Panc1 (cell line): Measurements from ENCODE around the gene MAGEF1. TPM values are rescaled to one million over a fixed set of nuclear protein-coding genes. Genes with fewer than 3 reads are reported as not detected.

Experiments used
- ATAC-seq: fragments of 200-7000 bp; cut with Tn5 transposase; 2 replicates; pipeline ENCODE4 v1.9.1; 2020; ENCODE audit warnings: mild to moderate bottlenecking, moderate library complexity
- BruUV-seq: library from RNA; stranded (reverse); fragments of 400-500 nt; replicated peaks from 2 replicates; lab custom pipeline; 2021; lab: Mats Ljungman, UMichigan
- CTCF ChIA-PET: fragments of 300-600 bp; sonication (Branson Sonifier 250); formaldehyde crosslinking; loops from one replicate; lab custom pipeline; 2022; ENCODE audit warnings: antibody characterized with exemption; lab: Charles Lee
- POLR2A ChIA-PET: fragments of 300-600 bp; sonication (Branson Sonifier 250); formaldehyde crosslinking; loops from one replicate; lab custom pipeline; 2022; ENCODE audit warnings: antibody characterized with exemption; lab: Charles Lee
- DNase-seq: peaks from one replicate; pipeline ENCODE4 v3.0.0-alpha.2; 2010; ENCODE audit warnings: low read depth, low spot score
- H3K27ac ChIP-seq: 2 replicates; pipeline ENCODE4 v1.5.1; 2011; ENCODE audit warnings: mild to moderate bottlenecking, low read length, inconsistent platforms
- H3K27me3 ChIP-seq: fragments of 200-500 bp; sonication (Bioruptor generic); 2 replicates; pipeline ENCODE4 v1.6.0; 2014; ENCODE audit warnings: low read length, inconsistent platforms; ENCODE audit not compliant: control insufficient read depth, insufficient read depth
- H3K36me3 ChIP-seq: fragments of 200-500 bp; sonication (Bioruptor generic); 2 replicates; pipeline ENCODE4 v1.5.1; 2014; ENCODE audit warnings: inconsistent platforms, mild to moderate bottlenecking, low read length, moderate library complexity; ENCODE audit not compliant: control insufficient read depth, insufficient read depth
- H3K4me1 ChIP-seq: 2 replicates; pipeline ENCODE4 v1.5.1; 2011; ENCODE audit warnings: inconsistent platforms, mild to moderate bottlenecking, low read length, moderate library complexity; ENCODE audit not compliant: control insufficient read depth, insufficient read depth
- H3K4me3 ChIP-seq, 2 experiments: 2 replicates each; pipeline ENCODE4 v1.5.1; 2011 to 2012; ENCODE audit warnings: low read depth in 2 of 2, low read length in 2 of 2, mild to moderate bottlenecking in 2 of 2, inconsistent platforms in 1 of 2, moderate library complexity in 1 of 2
- H3K9me3 ChIP-seq: fragments of 200-500 bp; sonication (Bioruptor generic); 2 replicates; pipeline ENCODE4 v1.5.1; 2014; ENCODE audit warnings: low read depth, mild to moderate bottlenecking, inconsistent platforms, low read length, moderate library complexity; ENCODE audit not compliant: control insufficient read depth, insufficient read depth
- POLR2AphosphoS5 ChIP-seq: IDR thresholded peaks from 2 replicates; pipeline ENCODE4 v1.6.1; 2012; ENCODE audit warnings: mild to moderate bottlenecking, low read depth, low read length, moderate library complexity
- SIN3A ChIP-seq: IDR thresholded peaks from 2 replicates; pipeline ENCODE4 v1.6.1; 2012; ENCODE audit warnings: low read depth, mild to moderate bottlenecking, low read length, moderate library complexity, borderline replicate concordance; ENCODE audit not compliant: insufficient read depth
- TCF7L2 ChIP-seq: IDR thresholded peaks from 2 replicates; pipeline ENCODE4 v1.6.1; 2011; ENCODE audit warnings: mild to moderate bottlenecking, low read depth, low read length, inconsistent platforms
- in situ Hi-C: cut with HindIII; loops from 2 replicates; pipeline ENCODE4 v1.10.0; 2016; ENCODE audit warnings: low sequenced_read_pairs, low pct_unique_long_range_greater_than_20kb
- intact Hi-C: fragments of 100-400 bp; cut with micrococcal nuclease; formaldehyde crosslinking; loops from one replicate; pipeline ENCODE4 v1.10.0; 2022; ENCODE audit not compliant: unreplicated experiment
- total RNA-seq: library from RNA; stranded (reverse); gene quantifications from one replicate; pipeline ENCODE4 v1.2.1, GENCODE V29; 2021; ENCODE audit not compliant: unreplicated experiment
- TF ChIP-seq, protein P1 (sequence below), 2 experiments: IDR thresholded peaks; 2 replicates each; pipeline ENCODE4 v1.6.1; 2011 to 2012; ENCODE audit warnings: low read depth in 2 of 2, control low read depth in 1 of 2, low read length in 1 of 2, mild to moderate bottlenecking in 1 of 2, moderate library complexity in 1 of 2; ENCODE audit not compliant: insufficient read depth in 1 of 2
- TF ChIP-seq, protein P2 (sequence below): fragments of 450-650 bp; IDR thresholded peaks from 2 replicates; pipeline ENCODE4 v1.5.1; 2017; ENCODE audit warnings: mild to moderate bottlenecking

MAGEF1 gene
- total RNA-seq, 1 experiment from 2014 or later = 27.7 TPM

DNA sequence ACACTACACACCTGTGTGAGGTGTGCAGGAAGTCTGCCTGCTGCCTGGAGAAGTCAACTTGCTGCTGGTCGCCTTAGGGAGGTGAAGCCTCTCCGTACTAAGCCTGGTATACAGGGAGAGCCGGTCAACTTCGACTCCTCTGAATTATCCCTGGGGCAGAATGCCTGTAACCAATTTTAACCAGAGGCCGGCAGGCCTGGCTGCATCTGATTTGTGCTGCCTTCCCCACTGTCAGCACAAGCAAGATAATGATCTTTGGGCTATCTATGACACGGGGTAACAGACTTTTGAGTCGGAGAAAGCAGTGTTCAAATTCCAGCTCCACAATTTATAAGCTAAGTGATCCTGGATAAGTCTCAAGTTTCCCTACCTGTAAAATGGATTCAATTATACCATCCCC is 42.3 kb downstream of the MAGEF1 start:
- no peaks in the 10 kb centered on the region for H3K9me3 ChIP-seq
- no peak overlapping the region for H3K27ac ChIP-seq
- ChIA-PET CTCF (no interaction called here), POLR2A (no interaction called here)
- BruUV-seq = no TSS peak
- DNase-seq (no peak), ATAC-seq (no peak)
- in situ Hi-C loops (no loop called here), intact Hi-C loops (no loop called here)
- no peaks in the 10 kb centered on the region for H3K4me1 ChIP-seq
- no peaks in the 10 kb centered on the region for H3K36me3 ChIP-seq
- TF ChIP-seq, protein P1, sequence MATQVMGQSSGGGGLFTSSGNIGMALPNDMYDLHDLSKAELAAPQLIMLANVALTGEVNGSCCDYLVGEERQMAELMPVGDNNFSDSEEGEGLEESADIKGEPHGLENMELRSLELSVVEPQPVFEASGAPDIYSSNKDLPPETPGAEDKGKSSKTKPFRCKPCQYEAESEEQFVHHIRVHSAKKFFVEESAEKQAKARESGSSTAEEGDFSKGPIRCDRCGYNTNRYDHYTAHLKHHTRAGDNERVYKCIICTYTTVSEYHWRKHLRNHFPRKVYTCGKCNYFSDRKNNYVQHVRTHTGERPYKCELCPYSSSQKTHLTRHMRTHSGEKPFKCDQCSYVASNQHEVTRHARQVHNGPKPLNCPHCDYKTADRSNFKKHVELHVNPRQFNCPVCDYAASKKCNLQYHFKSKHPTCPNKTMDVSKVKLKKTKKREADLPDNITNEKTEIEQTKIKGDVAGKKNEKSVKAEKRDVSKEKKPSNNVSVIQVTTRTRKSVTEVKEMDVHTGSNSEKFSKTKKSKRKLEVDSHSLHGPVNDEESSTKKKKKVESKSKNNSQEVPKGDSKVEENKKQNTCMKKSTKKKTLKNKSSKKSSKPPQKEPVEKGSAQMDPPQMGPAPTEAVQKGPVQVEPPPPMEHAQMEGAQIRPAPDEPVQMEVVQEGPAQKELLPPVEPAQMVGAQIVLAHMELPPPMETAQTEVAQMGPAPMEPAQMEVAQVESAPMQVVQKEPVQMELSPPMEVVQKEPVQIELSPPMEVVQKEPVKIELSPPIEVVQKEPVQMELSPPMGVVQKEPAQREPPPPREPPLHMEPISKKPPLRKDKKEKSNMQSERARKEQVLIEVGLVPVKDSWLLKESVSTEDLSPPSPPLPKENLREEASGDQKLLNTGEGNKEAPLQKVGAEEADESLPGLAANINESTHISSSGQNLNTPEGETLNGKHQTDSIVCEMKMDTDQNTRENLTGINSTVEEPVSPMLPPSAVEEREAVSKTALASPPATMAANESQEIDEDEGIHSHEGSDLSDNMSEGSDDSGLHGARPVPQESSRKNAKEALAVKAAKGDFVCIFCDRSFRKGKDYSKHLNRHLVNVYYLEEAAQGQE (IDR thresholded peaks at IDR 0.05; ENCODE audit: insufficient read depth in 1 of 2, low read depth in 2 of 2, low read length in 1 of 2) = no peak
- TF ChIP-seq, protein P2, sequence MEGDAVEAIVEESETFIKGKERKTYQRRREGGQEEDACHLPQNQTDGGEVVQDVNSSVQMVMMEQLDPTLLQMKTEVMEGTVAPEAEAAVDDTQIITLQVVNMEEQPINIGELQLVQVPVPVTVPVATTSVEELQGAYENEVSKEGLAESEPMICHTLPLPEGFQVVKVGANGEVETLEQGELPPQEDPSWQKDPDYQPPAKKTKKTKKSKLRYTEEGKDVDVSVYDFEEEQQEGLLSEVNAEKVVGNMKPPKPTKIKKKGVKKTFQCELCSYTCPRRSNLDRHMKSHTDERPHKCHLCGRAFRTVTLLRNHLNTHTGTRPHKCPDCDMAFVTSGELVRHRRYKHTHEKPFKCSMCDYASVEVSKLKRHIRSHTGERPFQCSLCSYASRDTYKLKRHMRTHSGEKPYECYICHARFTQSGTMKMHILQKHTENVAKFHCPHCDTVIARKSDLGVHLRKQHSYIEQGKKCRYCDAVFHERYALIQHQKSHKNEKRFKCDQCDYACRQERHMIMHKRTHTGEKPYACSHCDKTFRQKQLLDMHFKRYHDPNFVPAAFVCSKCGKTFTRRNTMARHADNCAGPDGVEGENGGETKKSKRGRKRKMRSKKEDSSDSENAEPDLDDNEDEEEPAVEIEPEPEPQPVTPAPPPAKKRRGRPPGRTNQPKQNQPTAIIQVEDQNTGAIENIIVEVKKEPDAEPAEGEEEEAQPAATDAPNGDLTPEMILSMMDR = no peak
- TF ChIP-seq TCF7L2 (no peak), SIN3A (no peak), POLR2AphosphoS5 (no peak)
- H3K27me3 ChIP-seq = peaks cover 4% of the 10 kb centered on the region; the same call in 1 of the 2 replicates
- no peak overlapping the region for H3K4me3 ChIP-seq

DNA sequence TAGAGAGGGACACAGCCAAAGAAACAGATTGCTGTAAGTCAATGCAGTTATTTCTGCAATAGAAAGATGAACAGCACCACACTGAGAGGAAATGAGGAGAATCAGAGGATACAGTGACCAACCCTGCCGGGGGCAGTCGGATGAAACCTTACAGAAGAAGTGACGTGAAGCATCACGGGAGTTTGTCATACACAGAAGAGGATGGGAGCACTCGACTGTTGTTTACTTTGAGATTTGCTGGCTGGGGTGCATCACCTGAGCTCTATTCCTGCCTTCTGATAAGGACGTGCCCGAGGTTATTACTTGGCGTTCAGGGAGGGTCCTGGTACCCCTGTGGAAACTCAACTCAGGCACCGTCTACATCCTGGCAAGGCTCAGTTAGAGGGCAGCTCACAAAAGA is 45.4 kb downstream of the MAGEF1 start:
- Histone ChIP-seq H3K4me1 (no peaks in the 10 kb centered on the region), H3K36me3 (no peaks in the 10 kb centered on the region), H3K4me3 (no peak overlapping the region), H3K27me3 (peaks cover 3% of the 10 kb centered on the region; the same call in 1 of the 2 replicates), H3K27ac (no peak overlapping the region), H3K9me3 (no peaks in the 10 kb centered on the region)
- no peak for DNase-seq
- TF ChIP-seq, protein P2 = no peak
- TF ChIP-seq, protein P1 (IDR thresholded peaks at IDR 0.05; ENCODE audit: insufficient read depth in 1 of 2, low read depth in 2 of 2, low read length in 1 of 2) = no peak
- TF ChIP-seq POLR2AphosphoS5 (no peak), SIN3A (no peak), TCF7L2 (no peak)
- in situ Hi-C loops (no loop called here), intact Hi-C loops (no loop called here)
- ChIA-PET CTCF (no interaction called here), POLR2A (no interaction called here)
- no peak for ATAC-seq
- no TSS peak for BruUV-seq
